ENCODE measurements around the gene TCF19. TPM values are rescaled to one million over a fixed set of nuclear protein-coding genes. Genes with fewer than 3 reads are reported as not detected.
"Not testable (repeated sequence)": the region's sequence is repeated elsewhere in the genome, so short reads cannot be mapped to it uniquely, and the experiment has no call there.

The TCF19 gene
- total RNA-seq, 4 donors from 2014 or later = 2.3 to 6.7 (median 5.8) TPM

- H3K4me1 ChIP-seq = no peaks in the 10 kb centered on the region
- H3K27me3 ChIP-seq = peaks cover 0 to 8% (median 0%) of the 10 kb centered on the region in 4 donors
- 63% methylated on average over 4 of the region's 5 CpGs for WGBS
- H3K9me3 ChIP-seq = no peaks in the 10 kb centered on the region
- no peak for DNase-seq (ENCODE audit: extremely low spot score)
- intact Hi-C loops (cut with DNase I) = no loop called here
- H3K27ac ChIP-seq (replicated peaks in 1 of 4) = no peak overlapping the region
- H3K4me3 ChIP-seq = no peak overlapping the region
- TF ChIP-seq POLR2AphosphoS5 (IDR thresholded peaks at IDR 0.05) = no peak
- no peak for TF ChIP-seq EP300 (IDR thresholded peaks at IDR 0.05)
- TF ChIP-seq CTCF (IDR thresholded peaks at IDR 0.05) = no peak
- TF ChIP-seq POLR2A (IDR thresholded peaks at IDR 0.05; ENCODE audit: low read depth) = no peak
- H3K36me3 ChIP-seq = peaks cover 0 to 17% (median 8%) of the 10 kb centered on the region in 4 donors
Observed at GRCh38 chr6:31165986-31166385, 7.6 kb downstream of the TCF19 start.

GRCh38 chr6:31168606-31169005, 10.2 kb downstream of the TCF19 start:
- Histone ChIP-seq H3K27ac (replicated peaks in 1 of 4) (no peak overlapping the region), H3K4me1 (peaks cover 0 to 4% (median 0%) of the 10 kb centered on the region in 4 donors), H3K36me3 (no peaks in the 10 kb centered on the region), H3K9me3 (no peaks in the 10 kb centered on the region), H3K27me3 (peaks cover 0 to 8% (median 0%) of the 10 kb centered on the region in 4 donors), H3K4me3 (no peak overlapping the region)
- intact Hi-C loops (cut with DNase I) = no loop called here
- 84% methylated on average over 3 of the region's 3 CpGs for WGBS
- DNase-seq (ENCODE audit: extremely low spot score) = no peak
- no peak for TF ChIP-seq POLR2A (IDR thresholded peaks at IDR 0.05; ENCODE audit: low read depth)
- TF ChIP-seq CTCF (IDR thresholded peaks at IDR 0.05) = no peak
- no peak for TF ChIP-seq EP300 (IDR thresholded peaks at IDR 0.05)
- no peak for TF ChIP-seq POLR2AphosphoS5 (IDR thresholded peaks at IDR 0.05)

GRCh38 chr6:31169123-31169857, 10.9 kb downstream of the TCF19 start:
- 77% methylated on average over 10 of the region's 10 CpGs for WGBS
- H3K36me3 ChIP-seq = no peaks in the 10 kb centered on the region
- H3K27ac ChIP-seq (replicated peaks in 1 of 4) = no peak overlapping the region
- intact Hi-C loops (cut with DNase I) = no loop called here
- no peak for DNase-seq (ENCODE audit: extremely low spot score)
- no peak overlapping the region for H3K4me3 ChIP-seq
- TF ChIP-seq CTCF (IDR thresholded peaks at IDR 0.05) (no peak), POLR2A (IDR thresholded peaks at IDR 0.05; ENCODE audit: low read depth) (no peak), POLR2AphosphoS5 (IDR thresholded peaks at IDR 0.05) (no peak), EP300 (IDR thresholded peaks at IDR 0.05) (no peak)
- H3K4me1 ChIP-seq = peaks cover 0 to 4% (median 0%) of the 10 kb centered on the region in 4 donors
- peaks cover 0 to 8% (median 0%) of the 10 kb centered on the region in 4 donors for H3K27me3 ChIP-seq
- H3K9me3 ChIP-seq = no peaks in the 10 kb centered on the region

- H3K9me3 ChIP-seq; H3K27me3 ChIP-seq; H3K36me3 ChIP-seq; H3K27ac ChIP-seq (replicated peaks in 1 of 4); H3K4me3 ChIP-seq; intact Hi-C loops (cut with DNase I); H3K4me1 ChIP-seq; DNase-seq (ENCODE audit: extremely low spot score): not testable (repeated sequence)
- WGBS = 70% methylated on average over 16 of the region's 23 CpGs
Observed at GRCh38 chr6:31169858-31170599, 11.6 kb downstream of the TCF19 start.

GRCh38 chr6:31170600-31170881, 12.2 kb downstream of the TCF19 start, which contains the start of gene POU5F1:
Gene POU5F1 (minus strand): TSS chr6:31170682. CDS start chr6:31170620, 62 bp downstream.
- Histone ChIP-seq H3K4me3 (no peak within 1 kb of the TSS), H3K9me3 (no peaks in the 10 kb centered on the region), H3K4me1 (peaks cover 0 to 4% (median 0%) of the 10 kb centered on the region in 4 donors), H3K27ac (replicated peaks in 1 of 4) (no peak within 1 kb of the TSS), H3K27me3 (peaks cover 0 to 8% (median 0%) of the 10 kb centered on the region in 4 donors), H3K36me3 (no peaks in the 10 kb centered on the region)
- WGBS = 67% methylated on average over 5 of the region's 9 CpGs
- intact Hi-C loops (cut with DNase I) = no loop called here
- no peak for DNase-seq (ENCODE audit: extremely low spot score)
- no peak for TF ChIP-seq POLR2A (IDR thresholded peaks at IDR 0.05; ENCODE audit: low read depth)
- no peak for TF ChIP-seq POLR2AphosphoS5 (IDR thresholded peaks at IDR 0.05)
- no peak for TF ChIP-seq EP300 (IDR thresholded peaks at IDR 0.05)
- TF ChIP-seq CTCF (IDR thresholded peaks at IDR 0.05) = no peak

Data from esophagus muscularis mucosa (tissue), 4 donors.